GM20000 (cell line): Measurements from ENCODE around the gene PARVB.

ENCODE experiments used
- DNase-seq: peaks from one replicate; pipeline ENCODE4 v3.0.0; 2012; ENCODE audit warnings: low spot score
- TF ChIP-seq, protein P1 (sequence below): IDR thresholded peaks from 2 replicates; pipeline ENCODE4 v1.5.1; 2012; ENCODE audit warnings: mild to moderate bottlenecking, control low read depth; ENCODE audit errors: extremely low read depth, missing control alignments

The PARVB gene

GRCh38 chr22:43999378-43999777 lies 24.7 kb upstream of the PARVB start:
- no peak for DNase-seq
- TF ChIP-seq, protein P1, sequence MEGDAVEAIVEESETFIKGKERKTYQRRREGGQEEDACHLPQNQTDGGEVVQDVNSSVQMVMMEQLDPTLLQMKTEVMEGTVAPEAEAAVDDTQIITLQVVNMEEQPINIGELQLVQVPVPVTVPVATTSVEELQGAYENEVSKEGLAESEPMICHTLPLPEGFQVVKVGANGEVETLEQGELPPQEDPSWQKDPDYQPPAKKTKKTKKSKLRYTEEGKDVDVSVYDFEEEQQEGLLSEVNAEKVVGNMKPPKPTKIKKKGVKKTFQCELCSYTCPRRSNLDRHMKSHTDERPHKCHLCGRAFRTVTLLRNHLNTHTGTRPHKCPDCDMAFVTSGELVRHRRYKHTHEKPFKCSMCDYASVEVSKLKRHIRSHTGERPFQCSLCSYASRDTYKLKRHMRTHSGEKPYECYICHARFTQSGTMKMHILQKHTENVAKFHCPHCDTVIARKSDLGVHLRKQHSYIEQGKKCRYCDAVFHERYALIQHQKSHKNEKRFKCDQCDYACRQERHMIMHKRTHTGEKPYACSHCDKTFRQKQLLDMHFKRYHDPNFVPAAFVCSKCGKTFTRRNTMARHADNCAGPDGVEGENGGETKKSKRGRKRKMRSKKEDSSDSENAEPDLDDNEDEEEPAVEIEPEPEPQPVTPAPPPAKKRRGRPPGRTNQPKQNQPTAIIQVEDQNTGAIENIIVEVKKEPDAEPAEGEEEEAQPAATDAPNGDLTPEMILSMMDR = no peak

DNA sequence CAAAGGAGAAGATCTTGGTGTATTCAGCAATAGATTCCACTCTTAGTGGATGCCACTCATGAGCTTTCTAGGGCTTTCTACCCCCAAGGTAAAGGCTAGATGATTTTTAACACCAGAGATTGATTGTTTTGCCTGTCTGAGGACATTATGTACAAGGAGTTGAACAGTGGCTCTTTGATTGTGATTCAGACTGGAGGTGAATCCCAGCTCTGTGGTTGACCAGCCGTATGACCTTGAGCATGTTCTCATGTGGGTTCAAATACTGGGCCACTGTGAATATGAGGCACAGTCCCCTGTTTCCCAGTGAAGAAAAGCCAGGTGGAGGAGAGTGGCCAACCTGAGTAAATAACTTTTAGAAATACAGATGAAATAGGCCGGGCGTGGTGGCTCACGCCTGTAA lies 24.0 kb upstream of the PARVB start:
- TF ChIP-seq, protein P1 = no peak
- no peak for DNase-seq

DNA sequence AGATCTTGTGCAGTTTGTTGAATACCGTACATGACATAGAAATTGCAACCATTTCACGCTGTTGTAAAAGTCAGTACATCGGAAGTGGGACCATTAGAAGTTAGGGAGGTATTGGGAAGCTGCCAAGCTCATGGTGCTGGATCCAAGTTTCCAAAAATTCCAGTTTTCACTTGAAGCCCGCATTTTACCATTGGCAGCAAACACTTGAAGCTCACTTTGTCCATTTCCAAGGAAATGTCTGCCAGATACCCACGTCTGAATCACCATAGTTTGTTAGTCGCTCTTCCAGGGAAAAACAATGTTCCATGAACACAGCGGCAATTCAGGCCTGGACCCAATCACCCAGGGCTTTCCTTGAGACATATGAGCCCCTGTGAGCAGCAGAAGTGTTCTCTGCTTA lies 22.6 kb upstream of the PARVB start:
- TF ChIP-seq, protein P1 = no peak
- DNase-seq = no peak

DNA sequence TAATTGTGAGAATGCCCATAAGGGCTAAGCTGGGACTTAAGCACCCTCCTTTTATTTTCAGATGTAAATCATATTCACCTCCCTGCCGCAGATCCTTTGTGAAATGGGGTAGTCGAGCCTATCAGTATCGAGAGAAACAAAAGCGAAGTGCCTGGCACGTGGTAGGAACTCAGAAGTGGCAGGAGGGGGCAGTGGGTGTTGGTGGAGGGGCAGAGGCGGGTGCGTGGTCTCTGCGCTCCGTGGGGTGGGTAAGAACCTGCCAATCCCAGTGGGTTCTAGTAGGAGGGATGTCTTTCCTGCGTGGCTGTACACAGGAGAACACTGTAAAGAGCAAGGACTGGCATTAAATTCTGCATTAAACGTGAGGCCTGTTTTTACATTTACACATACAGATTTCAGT lies 21.8 kb upstream of the PARVB start:
- no peak for DNase-seq
- TF ChIP-seq, protein P1 = no peak

- no peak for DNase-seq
- TF ChIP-seq, protein P1 = no peak
These were observed 21.1 kb upstream of the PARVB start for GRCh38 chr22:44002997-44003396.

GRCh38 chr22:44003405-44004103 lies 20.5 kb upstream of the PARVB start:
- DNase-seq = no peak
- TF ChIP-seq, protein P1 = no peak

DNA sequence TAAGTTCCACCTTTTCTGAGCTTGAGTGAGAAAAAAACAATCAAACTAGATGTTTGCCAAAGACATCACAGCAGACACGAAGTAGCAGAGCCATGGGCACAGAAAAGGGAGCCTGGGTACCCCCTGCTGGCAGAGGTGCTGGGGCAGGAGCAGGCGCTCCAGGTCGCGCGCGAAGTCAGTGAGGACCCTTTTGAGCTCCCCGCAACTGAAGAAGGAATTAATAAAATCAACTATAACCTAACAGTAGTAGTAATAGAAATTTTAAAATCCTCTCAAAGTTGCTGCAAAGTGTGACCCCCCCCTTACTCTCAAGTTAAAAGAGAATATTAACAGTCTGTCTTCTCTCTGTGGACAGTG lies 20.0 kb upstream of the PARVB start:
- DNase-seq = no peak
- TF ChIP-seq, protein P1 = no peak
